ENCODE results near the gene IL12B. TPM values are rescaled to one million over a fixed set of nuclear protein-coding genes. Genes with fewer than 3 reads are reported as not detected.

The IL12B gene
- total and polyA plus RNA-seq, 2 of the 4 experiments (the other 2 are of a cell fraction), result 0.03 TPM; not detected in 1

DNA sequence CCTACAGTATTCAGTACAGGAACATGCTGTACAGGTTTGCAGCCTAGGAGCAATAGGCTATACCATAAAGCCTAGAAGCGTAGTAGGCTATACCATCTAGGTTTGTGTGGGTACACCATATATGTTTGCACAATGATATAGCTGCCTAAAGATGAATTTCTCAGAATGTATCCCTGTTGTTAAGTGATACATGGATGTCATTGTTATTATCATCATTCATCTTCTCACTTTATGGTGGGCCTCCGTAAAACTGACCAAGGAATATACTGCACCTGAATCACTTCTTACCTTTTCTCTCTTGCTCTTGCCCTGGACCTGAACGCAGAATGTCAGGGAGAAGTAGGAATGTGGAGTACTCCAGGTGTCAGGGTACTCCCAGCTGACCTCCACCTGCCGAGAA, 11.8 kb downstream of the IL12B start:
- Histone ChIP-seq H3K9me1 (ENCODE audit: insufficient read depth, low read length) (0 out of 2 replicates have a peak, but pooled peaks cover 3% of the 10 kb centered on the region), H3K9ac (ENCODE audit: low read depth, low read length) (no peak overlapping the region), H2AFZ (replicated peaks; ENCODE audit: low read length, poor library complexity) (no peak overlapping the region), H4K20me1 (ENCODE audit: insufficient read depth, low read length) (no peaks in the 10 kb centered on the region), H2BK15ac (ENCODE audit: low read depth, low read length) (no peak overlapping the region), H4K91ac (ENCODE audit: insufficient read depth, low read depth, low read length) (no peak overlapping the region), H3K9me3 (ENCODE audit: control insufficient read depth, insufficient read depth, low read length) (no peaks in the 10 kb centered on the region), H3K23ac (ENCODE audit: low read depth, low read length) (no peak overlapping the region), H2AK9ac (replicated peaks; ENCODE audit: low read depth, low read length, poor library complexity) (no peak overlapping the region), H3K36me3 (ENCODE audit: control insufficient read depth, insufficient read depth, low read length) (no peaks in the 10 kb centered on the region), H2BK120ac (ENCODE audit: low read depth, low read length) (no peak overlapping the region), H3K79me1 (ENCODE audit: low read depth in 1 of 2, low read length in 2 of 2) (no peaks in the 10 kb centered on the region), H3K56ac (ENCODE audit: extremely low read depth, insufficient read depth, low read length) (no peak overlapping the region), H2BK5ac (ENCODE audit: low read depth, low read length, poor library complexity, severe bottlenecking) (no peak overlapping the region), H2AK5ac (ENCODE audit: low read depth, low read length) (no peak overlapping the region), H3K27me3 (ENCODE audit: control insufficient read depth, insufficient read depth, low read length) (no peaks in the 10 kb centered on the region; the same call in 1 of the 2 replicates), H3K4me3 (ENCODE audit: insufficient read depth, low read depth, low read length) (no peak overlapping the region), H3K18ac (ENCODE audit: low read depth, low read length) (no peak overlapping the region), H3K4ac (ENCODE audit: low read depth, low read length) (no peak overlapping the region), H2BK20ac (ENCODE audit: low read depth, low read length) (no peak overlapping the region), H3K4me1 (ENCODE audit: control insufficient read depth, insufficient read depth, low read length) (no peaks in the 10 kb centered on the region), H3K4me2 (ENCODE audit: low read depth, low read length) (no peak overlapping the region), H3K14ac (replicated peaks; ENCODE audit: low read depth, low read length) (no peak overlapping the region), H4K5ac (ENCODE audit: low read depth, low read length) (no peak overlapping the region), H3K27ac (ENCODE audit: insufficient read depth, low read length) (no peak overlapping the region), H4K8ac (ENCODE audit: low read depth in 2 of 2, low read length in 2 of 2) (no peak overlapping the region)
- in situ Hi-C loops (cut with MboI; ENCODE audit: low sequenced_read_pairs) (no loop called here), dilution Hi-C loops (cut with HindIII; ENCODE audit: low sequenced_read_pairs, unreplicated experiment) (no loop called here), intact Hi-C loops (cut with micrococcal nuclease) (no loop called here)
- no peak for ATAC-seq (ENCODE audit: low read depth)
- CTCF ChIA-PET, result interaction anchor here (1.7 kb wide), 1 partner anchor 28 kb away, joined by 6 read pairs; no protein-coding TSS in a partner anchor
- no TSS peak for BruUV-seq (replicated peaks)
- no peak for TF ChIP-seq POLR2A (IDR thresholded peaks at IDR 0.05; ENCODE audit: low read depth, low read length)
- no peak for TF ChIP-seq FOS (IDR thresholded peaks at IDR 0.05; ENCODE audit: low read depth, low read length)
- TF ChIP-seq RAD21 (IDR thresholded peaks at IDR 0.05; ENCODE audit: low read length), result no peak
- TF ChIP-seq CEBPB (IDR thresholded peaks at IDR 0.05; ENCODE audit: low read depth, low read length), result no peak
- TF ChIP-seq RCOR1 (IDR thresholded peaks at IDR 0.05; ENCODE audit: insufficient replicate concordance, low read length), result no peak
- no peak for TF ChIP-seq MAZ (IDR thresholded peaks at IDR 0.05; ENCODE audit: borderline replicate concordance, low read depth, low read length)
- TF ChIP-seq, protein P1, sequence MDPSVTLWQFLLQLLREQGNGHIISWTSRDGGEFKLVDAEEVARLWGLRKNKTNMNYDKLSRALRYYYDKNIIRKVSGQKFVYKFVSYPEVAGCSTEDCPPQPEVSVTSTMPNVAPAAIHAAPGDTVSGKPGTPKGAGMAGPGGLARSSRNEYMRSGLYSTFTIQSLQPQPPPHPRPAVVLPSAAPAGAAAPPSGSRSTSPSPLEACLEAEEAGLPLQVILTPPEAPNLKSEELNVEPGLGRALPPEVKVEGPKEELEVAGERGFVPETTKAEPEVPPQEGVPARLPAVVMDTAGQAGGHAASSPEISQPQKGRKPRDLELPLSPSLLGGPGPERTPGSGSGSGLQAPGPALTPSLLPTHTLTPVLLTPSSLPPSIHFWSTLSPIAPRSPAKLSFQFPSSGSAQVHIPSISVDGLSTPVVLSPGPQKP (IDR thresholded peaks at IDR 0.05; ENCODE audit: borderline replicate concordance, low read depth, low read length), result no peak
- WGBS, 2 experiments (ENCODE audit: extremely low coverage in 2 of 2, insufficient read length in 1 of 2), result no CpG with 5 or more reads among the region's 4 CpGs
- no peak for DNase-seq
- POLR2A ChIA-PET (ENCODE audit: unreplicated experiment), result no interaction called here

Measured in IMR-90 (cell line).